GM21367 (cell line): Measurements from ENCODE around the gene GALNT12.
A peak's percentile ranks its signal among the peaks of the same experiment; 100 is the strongest.

Source experiments
- ATAC-seq: cut with Tn5 transposase; IDR thresholded peaks from one replicate; pipeline ENCODE4 v1.9.1; 2021; ENCODE audit not compliant: unreplicated experiment

Gene GALNT12

DNA sequence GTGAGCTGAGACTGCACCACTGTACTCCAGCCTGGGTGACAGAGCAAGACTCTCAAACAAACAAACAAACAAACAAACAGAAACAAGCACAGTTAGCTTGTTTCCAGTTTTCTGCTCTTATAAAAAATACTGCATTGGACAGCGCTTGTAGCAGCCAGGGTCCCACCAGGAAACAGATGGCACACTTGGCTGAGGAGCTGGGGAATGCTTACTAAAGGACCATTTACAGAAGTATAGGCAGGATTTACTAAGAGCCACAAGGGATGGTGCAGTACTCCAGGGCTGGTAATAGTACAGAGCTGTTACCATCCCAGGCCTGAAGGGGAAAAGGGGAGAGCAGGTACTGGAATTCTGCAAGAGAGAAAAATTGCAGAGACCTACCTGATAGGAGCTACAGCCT lies 5.9 kb upstream of the GALNT12 start:
- no peak for ATAC-seq

DNA sequence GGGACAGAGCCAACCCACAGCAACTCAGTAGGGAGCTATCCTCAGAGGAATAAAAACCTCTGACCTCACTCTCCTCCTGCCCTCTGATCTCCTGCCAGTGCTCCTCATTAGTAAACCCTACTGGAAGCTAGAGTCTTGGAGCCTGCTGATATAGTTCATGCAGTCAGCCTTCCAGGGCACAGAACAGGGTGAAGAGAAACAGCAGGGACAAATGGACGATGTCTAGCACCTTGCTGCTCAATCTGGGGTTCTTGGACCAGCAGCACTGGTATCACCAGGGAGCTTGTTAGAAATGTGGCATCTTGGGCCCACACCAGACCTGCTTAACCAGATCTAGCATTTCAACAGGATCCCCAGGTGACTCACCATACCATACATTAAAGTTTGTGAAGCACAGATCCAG lies 5.5 kb upstream of the GALNT12 start:
- ATAC-seq: no peak

DNA sequence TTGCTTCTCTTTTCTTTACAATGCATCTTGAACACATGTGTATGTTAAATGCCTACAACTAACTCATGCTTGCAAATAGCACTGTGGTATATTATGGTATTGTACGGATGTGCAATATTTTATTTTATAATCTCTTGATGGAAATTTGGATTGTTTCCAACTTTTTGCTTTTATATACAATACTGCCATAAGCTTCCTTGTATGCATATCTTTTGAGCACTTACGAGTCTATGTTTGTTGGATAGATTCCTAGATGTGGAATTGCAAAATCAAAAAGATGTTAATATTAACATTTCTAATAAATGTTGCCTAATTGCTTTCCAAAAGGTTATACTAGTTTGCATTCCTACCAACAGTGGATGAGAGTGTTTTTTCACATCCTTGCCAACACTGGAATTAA lies 3.4 kb upstream of the GALNT12 start:
- ATAC-seq: no peak

DNA sequence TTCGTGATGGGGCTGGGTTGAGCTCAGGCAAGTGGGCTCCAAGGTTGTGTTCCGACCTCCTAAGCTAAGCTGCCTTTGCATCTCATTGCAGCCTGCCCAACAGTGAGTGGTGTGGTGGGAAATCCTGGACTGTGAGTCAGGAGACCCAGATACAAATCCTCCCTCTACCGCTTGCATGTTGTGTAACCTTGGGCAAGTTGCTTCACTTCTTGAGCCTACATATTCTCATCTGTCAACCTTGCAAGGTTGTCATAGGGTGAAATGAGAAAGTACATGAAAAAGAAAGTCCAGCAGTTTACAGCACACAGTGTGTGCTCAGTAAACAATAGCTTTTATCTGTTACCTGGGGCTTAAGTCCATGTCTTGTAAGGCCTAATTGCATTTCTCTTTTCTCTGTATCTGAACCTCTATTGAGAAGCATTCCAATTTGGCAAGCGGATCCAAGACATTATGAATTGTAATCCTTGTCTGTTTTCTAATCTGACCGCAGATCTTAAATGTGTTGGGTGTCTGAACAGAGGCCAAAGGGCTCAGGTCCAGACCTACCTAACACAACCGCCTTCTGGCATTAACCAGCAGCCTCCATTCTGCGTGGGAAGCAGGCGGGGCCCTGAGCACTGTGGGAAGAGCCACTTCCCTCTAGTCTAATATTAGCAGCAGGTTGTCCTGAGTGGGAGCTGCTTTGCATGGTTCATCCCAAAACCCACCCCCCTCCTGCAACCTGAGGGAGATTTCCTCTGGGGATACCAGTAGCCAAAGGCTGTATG lies 1.8 kb upstream of the GALNT12 start:
- ATAC-seq: no peak

DNA sequence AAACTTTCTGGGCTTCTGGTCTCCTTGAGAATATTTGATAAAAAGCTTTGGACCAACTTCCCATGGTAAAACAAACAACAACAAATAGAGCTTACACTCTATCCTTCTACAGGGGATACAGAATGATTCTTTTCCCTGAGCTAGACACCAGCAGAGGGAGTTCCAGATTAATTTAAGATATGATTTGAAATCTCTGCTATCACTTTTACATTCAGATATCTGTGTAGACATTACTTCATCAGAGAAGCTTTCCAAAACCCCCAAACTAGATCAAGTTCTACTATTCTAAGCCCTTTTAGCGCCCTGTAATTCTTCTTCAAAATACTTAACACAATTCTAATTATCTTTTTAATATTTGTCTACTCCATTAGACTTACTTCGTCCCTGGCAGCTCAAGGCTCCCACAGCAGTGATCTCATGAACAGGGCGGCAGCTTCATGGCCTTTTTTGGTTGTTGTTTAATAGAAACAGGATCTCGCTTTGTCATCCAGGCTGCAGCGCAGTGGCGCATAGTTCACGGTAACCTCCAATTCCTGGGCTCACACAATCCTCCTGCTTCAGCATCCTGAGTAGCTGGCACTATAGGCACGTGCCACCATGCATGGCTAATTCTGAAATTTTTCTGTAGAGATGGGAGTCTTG lies 955 bp upstream of the GALNT12 start:
- no peak for ATAC-seq

DNA sequence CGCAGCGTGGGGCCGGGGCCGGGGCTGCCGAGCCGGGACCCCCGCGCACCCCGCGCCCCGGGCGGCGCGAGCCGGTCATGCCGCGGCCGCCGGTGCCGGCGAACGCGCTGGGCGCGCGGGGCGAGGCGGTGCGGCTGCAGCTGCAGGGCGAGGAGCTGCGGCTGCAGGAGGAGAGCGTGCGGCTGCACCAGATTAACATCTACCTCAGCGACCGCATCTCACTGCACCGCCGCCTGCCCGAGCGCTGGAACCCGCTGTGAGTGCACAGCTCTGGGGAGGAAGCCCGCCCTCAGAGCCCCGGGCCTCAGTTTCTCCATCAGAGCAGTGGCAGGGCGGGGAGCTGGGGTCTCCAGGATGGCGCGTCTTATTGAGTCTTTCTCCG lies 335 bp downstream of the GALNT12 start:
- ATAC-seq: peak; percentile 32

DNA sequence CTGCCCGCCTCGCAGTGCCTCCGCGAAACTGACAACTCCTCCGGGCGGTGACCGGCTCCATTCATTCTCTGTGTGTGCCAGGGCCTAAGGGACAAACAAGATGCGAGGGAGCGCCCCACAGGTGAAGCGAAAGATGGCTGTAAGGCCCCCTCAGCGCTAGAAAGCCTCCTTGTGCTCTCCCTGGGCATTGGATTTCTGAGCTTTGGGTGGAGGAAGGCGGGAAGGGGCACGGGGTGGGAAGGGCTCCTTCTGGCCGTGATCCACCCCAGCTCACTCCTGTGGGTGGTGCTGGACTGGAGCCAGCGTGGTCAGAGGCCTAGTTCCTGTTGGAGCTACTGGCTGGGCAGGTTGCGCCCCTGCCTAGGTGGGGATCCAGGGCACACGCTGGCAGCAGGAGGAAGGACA lies 943 bp downstream of the GALNT12 start:
- ATAC-seq: no peak

DNA sequence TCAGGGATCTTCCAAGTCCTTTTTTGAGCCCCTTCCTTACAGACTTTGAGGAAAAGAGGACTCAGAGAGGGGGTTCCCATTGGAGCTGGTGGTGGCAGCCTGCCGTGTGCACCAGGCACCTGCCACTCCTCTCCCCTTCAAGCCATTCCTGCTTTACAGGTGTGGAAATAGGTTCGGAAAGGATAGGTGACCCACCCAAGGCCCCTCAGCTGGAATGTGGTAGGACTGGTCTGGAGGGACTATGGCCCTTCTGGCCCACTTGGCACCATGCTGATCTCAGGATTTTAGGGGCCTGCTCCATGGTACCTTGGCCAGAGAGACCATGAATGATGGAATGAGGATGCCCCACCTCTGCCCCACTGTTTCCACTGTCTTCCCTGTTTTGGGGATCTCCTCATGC lies 1.4 kb downstream of the GALNT12 start:
- no peak for ATAC-seq

DNA sequence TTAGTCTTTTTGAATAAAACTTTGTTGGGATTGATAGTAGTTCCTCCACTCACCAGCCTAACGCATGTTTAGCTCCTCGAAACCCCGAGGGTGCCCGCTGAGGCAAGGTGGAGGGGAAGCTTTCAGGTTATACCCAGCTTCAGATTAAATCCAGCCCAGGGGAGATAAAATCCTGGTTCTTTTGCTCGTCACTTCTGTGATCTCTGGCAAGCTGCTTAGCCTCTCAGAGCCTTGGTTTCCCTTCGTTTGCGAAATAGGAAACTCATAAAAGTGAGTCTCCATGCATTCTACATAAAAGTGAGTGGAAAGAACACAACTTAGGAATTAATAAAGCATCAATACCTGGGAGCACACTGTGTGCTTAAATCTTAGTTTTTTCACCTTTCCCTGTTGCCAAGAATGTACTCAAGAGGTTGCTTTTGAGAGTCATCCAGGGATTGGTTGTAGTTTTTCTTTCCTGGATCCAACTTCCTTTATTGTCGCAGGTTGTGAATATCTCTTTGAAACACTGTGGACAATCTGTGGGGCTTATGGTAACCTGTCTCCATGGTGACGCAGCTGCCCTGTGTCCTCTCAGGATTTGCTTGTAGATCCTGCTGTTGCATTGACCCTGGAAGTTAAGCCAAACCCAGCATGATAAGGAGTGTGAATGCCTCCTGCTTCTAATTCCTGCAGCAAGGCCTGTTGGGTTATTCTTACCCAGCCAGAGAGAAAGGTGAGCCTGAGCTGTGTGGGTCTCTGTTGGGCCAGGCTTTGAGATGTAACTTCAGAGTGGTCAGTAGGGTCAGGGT lies 2.0 kb downstream of the GALNT12 start:
- no peak for ATAC-seq

DNA sequence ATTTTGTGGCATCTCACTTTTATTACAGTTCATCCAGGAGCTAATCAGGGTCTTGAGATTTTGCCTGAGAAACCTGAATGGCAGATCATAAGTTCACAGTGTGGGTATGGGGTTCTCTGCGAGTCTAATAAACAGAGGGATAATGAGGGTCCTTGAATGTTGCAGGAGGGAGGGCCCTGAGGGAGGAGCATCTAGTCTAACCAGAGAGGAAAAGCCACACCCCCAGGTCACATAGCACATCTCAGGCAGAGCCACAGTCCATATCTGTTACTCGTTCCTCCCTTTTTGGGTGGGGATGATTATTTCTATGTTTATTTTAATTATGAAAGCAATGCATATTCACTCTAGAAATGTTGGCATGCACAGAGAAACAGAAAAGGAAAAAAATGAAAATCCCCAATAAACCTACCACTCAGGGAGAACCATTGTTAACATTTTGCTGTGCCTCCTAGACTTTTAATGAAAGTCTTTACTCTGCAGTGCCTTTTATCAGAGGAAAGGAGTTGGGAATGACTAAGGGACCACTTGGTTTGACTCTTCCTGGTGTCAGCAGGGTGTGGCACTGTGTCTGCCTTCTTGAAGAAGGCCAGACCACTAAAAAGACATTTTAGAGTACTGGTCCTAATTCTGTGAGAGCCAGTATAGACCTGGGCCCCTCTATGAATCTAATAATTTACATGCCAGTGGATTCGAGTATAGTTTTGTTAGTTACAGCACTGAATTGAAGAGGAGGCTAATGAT lies 2.8 kb downstream of the GALNT12 start:
- ATAC-seq: no peak

DNA sequence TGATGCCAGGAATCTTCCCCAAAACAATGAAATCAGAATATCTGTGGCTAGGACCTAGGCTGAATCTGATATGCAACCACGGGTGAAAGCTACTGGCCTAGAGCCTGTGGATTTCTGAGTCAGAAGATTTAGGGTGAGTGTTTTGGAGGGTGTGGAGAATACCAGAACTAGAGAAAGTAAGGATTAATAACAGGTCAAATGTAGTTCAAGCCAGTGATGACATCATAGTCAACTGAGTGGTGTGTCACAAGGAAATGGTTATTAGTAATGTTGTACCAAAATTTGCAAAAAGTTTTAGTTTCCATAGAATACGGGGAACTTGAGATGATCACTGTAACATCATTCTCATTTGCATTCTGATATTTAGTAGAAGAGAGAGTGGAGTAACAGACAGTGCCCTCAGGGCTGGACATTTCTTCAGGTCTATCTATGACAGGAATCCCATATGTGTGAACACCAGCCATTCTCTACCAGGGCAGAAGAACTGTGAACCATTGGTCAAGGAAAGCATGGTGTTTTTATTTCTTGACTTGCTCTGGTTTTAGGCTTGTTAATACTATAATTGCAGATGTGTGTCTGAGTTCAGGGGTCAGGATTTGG lies 3.7 kb downstream of the GALNT12 start:
- ATAC-seq: no peak

DNA sequence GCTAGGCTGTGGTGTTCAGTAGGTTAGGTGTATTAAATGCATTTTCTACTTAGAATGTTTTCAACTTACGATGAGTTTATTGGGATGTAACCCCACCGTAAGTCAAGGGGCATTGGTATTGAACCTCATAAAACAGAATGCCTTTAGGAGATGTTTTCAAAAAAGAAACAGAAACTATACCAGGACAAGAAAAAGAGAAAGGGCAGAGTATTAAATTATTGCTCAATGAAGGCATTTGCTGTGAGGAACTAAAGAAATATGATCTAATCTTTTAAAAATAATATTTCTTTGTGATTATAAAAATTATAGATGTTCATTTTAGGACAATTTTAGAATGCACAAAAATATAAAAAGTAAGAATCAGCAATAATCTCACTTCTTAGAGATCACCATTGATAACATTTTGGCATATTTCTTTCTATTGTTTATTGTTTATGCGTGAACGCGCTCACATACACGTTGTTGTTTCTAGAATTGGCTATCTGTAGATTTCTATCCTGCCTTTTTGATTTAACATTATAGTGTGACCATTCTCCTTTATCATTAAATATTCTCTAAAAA lies 8.0 kb downstream of the GALNT12 start:
- ATAC-seq: no peak

DNA sequence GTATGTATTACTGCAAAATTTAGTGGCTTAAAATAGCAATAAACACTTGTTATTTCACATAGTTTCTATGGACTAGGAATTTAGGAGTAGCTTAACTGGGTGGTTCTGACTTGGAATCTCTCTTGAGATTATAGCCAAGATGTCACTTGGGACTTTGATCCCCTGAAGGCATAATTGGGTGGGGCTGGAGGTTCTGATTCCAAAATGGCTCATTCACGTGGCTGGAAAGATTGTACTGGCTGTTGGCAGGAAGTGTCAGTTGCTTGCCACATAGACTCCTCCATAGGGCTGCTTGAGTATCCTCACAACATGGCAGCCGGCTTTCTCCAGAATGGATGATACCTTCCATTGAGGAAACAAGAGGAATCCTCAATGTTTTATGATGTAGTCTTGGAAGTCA lies 11.3 kb downstream of the GALNT12 start:
- ATAC-seq: no peak

DNA sequence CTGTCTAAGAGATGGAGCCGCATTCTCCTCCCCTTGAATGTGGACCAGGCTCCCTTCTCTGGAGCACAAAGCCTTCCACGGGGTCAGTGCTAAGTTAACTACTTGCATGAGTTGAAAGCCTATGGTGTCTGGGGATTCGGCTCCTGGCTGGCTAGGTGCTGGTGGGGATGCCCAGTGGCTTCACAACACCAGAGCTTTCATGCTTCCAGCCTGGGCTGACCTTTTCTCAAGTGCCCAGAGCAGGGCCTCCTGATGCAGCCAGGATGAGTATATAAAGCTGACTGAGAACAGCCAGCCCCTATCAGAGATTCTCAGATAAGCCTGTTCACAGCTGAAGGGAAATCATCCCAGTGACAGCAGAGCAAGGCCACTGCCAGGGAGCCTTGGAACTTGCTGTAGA lies 11.8 kb downstream of the GALNT12 start:
- no peak for ATAC-seq

DNA sequence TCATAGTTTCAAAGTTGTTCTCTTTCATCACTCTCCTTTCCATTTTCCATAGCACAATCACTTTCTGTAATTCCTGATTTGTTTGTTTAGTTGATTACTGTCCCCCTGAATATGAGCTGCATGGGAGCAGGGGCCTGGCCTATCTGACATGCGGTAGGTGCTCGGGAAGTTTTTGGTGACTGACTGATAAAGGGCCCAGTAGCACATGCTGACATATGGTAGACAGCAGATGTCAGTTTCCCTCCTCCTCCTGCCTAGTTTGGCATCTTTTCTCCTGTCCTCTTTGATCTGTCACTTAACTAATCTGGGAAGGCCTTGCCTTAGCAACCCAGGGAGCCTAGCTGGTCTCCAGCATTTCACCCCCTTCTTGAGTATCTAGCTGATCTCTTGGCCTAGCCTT lies 14.4 kb downstream of the GALNT12 start:
- ATAC-seq: no peak

DNA sequence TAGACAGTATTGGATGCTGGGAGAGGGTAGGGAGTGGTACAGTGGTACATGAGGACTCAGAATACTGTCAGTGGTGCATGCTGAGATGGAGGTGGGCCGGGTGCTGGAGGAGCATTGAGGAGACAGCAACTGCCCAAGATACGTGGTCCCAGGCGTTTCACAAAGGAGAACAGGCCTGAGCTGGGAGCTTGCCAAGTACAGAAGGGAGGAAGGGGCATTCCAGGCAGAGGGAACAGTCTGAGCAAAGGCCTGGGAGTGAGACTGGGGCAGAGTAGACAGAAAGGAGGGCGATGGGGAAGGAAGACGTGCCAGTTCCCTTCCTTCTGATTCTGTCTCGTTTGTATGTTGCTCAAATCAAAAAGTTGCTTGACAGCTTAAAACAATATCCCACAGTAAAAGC lies 15.2 kb downstream of the GALNT12 start:
- no peak for ATAC-seq

DNA sequence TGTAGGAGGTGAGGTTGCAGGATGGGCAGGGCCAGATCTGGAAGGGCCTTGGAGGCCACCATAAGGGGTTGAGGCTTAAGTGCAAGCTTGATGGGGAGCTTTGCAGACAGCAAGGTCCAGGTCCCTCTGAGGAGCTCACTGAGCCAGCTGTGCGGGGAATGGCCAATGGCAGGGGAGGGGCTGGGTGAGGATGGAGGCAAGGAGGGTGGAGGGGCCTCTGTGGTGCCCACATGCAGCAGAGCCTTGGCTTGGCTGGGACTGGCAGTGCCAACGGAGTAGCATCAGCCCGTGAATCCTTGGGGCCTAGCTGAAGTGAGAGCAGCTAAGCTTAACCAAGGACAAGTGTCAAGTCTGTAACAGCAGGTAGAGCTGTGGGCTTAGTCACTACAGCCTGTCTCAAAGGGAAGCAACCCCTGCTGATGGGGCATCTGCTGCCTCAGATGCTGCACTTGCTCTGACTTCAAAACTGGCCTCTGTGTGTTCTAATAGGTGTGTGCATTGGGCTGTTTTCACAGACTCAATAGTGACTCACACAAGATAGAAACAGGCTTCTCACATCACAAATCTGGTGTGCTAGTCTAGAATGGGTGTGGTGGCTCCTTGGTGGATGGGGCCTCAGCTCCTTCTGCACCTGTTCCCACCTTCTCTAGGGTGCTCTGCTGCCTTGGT lies 16.3 kb downstream of the GALNT12 start:
- ATAC-seq: no peak

DNA sequence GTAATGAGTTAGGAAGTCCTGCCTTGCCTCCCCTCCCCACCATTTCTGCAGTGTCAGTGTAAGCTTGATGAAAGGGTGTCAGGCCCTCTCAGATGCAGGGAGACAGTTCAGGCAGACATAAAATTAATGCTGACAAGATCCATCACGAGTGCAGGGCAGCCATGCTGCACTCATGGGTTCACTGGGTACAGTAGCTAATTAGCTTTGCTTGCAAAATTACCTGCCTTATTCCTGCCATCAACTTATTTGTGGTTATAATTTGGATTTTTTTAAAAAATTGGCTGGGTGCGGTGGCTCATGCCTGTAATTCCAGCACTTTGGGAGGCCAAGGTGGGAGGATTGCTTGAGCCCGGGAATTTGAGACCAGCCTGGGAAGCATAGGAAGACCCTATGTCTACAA lies 17.9 kb downstream of the GALNT12 start:
- no peak for ATAC-seq

DNA sequence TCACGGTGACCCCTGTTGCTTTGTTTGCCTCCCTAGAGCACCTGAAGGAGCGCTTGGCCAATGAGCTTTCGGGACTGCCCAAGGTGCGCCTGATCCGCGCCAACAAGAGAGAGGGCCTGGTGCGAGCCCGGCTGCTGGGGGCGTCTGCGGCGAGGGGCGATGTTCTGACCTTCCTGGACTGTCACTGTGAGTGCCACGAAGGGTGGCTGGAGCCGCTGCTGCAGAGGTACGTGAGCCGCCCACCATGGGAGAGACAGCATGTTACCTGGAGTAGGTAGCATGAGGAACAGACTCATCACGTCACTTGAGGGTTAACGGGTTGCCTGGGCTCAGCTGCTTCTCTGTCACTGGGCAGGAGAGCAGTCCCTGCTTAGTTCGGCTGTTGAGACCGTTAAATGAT lies 19.2 kb downstream of the GALNT12 start:
- ATAC-seq: no peak

DNA sequence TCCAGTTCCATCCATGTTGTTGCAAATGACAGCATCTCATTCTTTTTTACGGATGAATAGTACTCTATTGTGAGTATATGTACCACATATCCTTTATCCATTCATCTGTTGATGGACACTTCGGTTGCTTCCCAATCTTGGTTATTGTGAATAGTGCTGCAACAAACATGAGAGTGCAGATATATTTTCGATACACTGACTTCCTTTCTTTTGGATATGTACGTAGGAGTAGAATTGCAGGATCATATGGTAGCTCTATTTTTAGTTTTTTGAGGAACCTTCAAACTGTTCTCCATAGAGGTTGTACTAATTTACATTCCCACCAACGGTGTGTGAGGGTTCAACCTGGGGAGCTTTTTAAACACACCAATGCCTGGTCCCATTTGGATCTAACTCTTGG lies 22.3 kb downstream of the GALNT12 start:
- no peak for ATAC-seq
